ELF-1 (cell line): ENCODE data around the gene MNT.
A peak's percentile ranks its signal among the peaks of the same experiment; 100 is the strongest.
"Not testable (repeated sequence)": the region's sequence is repeated elsewhere in the genome, so short reads cannot be mapped to it uniquely, and the experiment has no call there.

ENCODE experiments used
- DNase-seq: peaks from one replicate; pipeline ENCODE4 v3.0.0-alpha.2; 2016; ENCODE audit warnings: low read depth, low spot score

The MNT gene, protein sequence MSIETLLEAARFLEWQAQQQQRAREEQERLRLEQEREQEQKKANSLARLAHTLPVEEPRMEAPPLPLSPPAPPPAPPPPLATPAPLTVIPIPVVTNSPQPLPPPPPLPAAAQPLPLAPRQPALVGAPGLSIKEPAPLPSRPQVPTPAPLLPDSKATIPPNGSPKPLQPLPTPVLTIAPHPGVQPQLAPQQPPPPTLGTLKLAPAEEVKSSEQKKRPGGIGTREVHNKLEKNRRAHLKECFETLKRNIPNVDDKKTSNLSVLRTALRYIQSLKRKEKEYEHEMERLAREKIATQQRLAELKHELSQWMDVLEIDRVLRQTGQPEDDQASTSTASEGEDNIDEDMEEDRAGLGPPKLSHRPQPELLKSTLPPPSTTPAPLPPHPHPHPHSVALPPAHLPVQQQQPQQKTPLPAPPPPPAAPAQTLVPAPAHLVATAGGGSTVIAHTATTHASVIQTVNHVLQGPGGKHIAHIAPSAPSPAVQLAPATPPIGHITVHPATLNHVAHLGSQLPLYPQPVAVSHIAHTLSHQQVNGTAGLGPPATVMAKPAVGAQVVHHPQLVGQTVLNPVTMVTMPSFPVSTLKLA

DNA sequence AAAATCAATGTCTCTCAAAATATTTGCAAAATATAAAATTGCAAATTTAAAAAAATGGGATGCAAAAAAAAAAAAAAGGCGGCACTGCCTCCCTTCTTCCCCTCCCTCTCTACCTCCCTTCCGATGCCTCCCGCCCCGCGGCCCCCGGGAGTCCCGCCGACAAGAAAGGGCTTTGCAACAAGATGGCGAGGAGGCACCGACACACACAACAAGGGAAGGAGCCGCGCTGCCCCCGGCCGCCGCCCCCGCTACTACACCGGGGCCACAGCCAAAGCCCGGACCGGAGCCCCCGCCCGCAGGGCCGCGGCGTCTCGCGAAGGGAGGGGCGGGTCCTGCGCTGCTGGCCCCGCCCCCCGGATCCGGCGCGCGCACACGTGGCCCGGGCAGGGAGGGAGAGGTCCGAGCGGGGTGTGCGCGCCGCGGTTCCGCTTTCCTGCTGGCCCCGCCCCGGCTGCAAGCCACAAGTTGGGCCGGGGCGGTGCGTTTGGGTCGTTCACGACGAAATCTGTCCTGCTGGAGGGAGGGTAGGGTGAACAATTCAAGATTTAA lies at the start of gene MNT:
TSS of gene MNT (minus strand) at position 184 of the 549 bp plus-strand sequence. CDS start 348 bp downstream, outside the sequence.
- peak; percentile 97 for DNase-seq

DNA sequence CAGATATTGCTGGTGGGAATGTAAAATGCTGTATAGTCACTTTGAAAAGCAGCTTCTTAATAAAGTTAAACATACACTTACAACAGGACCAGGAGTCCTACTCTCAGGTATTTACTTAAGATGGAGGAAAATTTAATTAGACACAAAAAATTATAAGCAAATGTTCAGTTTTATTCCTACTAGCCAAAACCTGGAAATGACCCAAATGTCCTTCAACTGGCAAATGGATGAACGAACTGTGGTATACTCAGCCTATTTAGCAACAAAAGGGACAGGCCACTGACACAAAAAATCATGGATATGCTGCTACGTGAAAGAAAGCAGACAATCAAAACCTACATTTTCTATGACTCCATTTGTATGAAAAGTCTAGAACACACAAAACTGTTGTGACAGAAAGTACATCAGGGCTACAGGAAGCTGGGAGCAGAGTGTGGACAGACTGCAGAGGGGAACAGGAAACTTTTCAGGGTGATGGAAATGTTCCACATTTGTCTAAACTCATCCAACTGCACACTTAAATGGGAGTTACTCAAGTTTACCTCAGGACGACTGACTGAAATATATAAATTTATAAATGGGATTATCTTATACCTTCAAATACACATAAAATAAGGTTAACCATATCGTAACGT lies 49.3 kb upstream of the MNT start:
- DNase-seq, result no peak

DNA sequence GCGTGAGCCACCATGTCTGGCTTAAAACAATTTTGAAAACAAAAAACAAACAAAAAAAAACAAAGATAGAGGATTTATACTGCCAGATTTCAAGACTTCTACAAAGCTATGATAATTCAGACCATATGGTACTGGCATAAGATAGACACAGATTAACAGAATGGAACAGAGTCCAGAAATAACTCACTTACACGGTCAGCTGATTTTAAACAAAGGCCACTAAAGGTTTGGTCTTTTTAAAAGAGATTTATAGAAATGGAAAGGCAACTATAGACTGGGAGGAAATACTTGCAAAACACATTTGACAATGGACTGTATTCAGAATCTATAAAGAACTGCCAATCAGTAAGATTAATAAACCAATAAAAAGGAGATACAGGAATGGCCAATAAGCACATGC lies 48.6 kb upstream of the MNT start:
- no peak for DNase-seq

DNA sequence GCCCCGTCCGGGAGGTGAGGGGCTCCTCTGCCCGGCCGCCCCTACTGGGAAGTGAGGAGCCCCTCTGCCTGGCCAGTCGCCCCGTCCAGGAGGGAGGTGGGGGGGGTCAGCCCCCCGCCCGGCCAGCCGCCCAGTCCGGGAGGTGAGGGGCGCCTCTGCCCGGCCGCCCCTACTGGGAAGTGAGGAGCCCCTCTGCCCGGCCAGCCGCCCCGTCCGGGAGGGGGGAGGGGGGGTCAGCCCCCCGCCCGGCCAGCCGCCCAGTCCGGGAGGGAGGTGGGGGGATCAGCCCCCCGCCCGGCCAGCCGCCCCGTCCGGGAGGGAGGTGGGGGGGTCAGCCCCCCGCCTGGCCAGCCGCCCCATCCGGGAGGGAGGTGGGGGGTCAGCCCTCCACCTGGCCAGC lies 46.6 kb upstream of the MNT start:
- not testable (repeated sequence) for DNase-seq

DNA sequence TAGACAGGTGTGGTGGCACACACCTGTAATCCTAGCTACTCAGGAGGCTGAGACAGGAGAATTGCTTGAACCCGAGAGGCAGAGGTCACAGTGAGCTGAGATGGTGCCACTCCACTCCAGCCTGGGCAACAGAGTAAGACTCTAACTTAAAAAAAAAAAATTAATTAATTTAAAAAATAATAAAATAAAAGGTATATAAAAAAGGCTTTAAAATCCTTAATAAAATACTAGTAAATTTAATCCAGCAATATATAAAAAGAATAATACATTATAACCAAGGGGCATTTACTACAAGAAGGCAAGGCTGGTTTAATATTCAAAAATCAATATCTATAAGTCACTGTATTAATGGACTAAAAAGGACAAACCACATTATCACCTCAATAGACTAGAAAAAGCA lies 44.8 kb upstream of the MNT start:
- DNase-seq, result no peak

DNA sequence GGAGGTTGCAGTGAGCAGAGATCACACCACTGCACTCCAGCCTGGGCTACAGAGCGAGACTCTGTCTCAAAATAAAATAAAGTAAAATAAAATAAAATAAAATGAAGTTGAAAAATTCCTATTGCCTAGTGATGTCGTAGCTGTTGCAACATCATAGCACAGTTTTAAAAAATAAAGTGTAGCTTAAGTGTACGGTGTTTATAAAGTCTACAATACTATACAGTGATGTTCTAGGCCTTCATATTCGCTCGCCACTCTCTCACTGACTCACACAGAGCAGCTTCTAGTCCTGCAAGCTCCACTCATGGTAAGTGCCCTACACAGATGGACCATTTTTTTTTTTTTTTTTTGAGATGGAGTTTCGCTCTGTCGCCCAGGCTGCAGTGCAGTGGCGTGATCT lies 43.5 kb upstream of the MNT start:
- no peak for DNase-seq

DNA sequence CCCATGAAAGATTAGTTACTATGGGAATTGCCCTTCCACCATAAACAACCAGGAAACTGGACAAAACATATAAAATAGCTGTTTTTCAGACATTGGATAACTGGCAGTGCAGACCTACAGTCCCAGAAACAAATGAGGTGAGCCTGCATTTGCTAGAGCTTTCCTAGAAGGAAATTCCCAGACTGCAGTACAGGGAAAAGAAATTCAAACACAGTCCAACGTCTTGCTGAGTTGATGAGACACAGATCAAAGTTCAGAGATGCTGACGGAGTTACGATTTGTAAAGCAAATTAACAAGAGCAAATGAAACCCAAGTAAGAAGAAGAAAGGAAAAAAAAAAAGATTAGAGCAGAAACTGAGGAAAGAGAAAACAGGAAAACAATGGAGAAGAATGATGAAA lies 41.3 kb upstream of the MNT start:
- no peak for DNase-seq

DNA sequence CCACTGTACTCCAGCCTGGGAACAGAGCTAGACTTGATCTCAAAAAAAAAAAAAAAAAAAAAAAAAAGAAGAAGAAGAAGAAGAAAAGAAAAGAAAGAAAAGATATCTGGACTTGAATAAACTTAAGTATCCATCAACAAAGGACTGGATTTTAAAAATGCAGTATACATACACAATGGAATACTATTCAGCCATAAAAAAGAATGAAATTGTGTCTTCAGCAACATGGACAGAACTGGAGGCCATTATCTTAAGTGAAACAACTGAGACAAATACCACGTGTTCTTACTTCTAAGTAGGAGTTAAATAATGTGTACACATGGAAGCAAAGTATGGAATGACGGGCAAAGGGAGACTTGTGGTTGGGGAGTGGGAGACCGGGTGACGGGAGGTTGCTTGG lies 40.1 kb upstream of the MNT start:
- no peak for DNase-seq

DNA sequence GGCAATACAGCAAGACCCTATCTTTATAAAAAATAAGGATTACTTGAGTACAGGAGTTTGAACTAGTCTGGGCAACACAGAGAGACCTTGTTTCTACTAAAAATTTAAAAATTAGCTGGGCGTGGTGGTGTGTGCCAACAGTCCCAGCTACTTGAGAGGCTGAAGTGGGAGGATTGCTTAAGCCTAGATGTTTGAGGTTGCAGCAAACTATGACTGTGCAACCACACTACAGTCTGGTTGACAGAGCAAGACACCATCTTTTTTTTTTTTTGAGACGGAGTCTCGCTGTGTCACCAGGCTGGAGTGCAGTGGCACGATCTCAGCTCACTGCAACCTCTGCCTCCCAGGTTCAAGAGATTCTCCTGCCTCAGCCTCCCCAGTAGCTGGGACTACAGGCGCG lies 39.1 kb upstream of the MNT start:
- DNase-seq, result not testable (repeated sequence)

DNA sequence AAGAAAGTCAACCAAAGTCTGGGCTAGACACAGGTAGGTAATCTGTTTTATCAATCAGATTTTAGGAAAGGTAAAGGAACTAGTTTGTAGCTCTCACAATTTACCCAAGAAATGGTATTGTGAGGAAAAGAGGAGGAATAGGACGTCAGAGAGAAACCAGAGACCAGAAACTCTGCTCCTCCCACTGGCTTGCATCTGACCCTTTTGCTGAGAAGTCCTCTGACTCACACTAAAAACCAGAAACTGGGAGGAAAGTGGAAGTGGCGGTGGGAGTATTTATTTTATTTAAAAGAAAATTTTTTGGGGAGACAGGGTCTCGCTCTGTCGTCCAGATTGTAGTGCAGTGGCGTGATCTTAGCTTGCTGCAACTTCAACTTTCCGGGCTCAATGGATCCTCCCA lies 38.0 kb upstream of the MNT start:
- DNase-seq, result no peak

DNA sequence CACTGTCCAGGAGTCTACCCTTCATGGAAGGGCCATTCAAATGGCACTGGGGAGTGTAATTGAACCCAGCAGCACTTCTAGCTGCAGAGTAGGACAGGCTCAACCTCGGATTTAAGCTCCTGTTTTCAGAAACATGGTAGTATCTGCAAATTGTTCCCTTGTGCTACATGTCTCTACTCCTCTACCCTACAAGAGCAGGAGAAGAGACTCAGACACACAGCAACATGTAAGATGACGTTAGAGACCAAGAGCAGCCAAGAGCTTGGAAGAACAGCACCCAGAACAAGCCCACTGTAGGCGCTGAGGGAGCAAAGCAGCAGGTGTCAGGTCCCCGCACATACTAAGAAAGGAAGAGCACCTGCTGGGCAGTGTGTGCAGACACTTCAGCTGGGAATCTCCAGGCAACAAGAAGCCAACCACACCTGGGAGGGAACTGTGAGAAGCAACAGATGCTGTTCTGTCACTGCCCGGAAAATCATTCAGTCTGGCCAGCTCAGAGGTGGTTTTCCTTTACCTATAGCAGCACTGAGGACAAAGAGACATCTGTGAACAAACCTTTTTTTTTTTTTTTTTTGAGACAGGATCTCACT lies 35.6 kb upstream of the MNT start:
- DNase-seq, result no peak

DNA sequence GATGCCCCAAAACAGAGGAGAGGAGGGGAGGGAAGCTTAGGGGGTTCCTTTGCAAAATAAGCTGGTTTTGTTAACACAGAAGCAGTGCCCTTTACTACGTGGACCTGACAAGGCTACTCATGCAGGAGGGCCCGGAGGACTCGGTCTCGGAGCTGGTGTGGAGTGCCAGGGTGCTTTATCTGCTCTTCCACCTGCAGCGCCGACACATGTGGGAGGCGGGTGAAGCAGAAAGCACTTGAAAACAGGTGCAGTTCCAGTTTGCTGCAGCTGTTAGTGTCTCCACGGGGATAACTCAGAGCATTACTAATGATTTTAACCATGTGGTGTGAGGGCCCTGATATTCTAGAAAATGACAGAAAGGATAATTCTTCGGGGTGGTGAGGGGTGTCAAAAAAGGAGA lies 35.0 kb upstream of the MNT start:
- no peak for DNase-seq

DNA sequence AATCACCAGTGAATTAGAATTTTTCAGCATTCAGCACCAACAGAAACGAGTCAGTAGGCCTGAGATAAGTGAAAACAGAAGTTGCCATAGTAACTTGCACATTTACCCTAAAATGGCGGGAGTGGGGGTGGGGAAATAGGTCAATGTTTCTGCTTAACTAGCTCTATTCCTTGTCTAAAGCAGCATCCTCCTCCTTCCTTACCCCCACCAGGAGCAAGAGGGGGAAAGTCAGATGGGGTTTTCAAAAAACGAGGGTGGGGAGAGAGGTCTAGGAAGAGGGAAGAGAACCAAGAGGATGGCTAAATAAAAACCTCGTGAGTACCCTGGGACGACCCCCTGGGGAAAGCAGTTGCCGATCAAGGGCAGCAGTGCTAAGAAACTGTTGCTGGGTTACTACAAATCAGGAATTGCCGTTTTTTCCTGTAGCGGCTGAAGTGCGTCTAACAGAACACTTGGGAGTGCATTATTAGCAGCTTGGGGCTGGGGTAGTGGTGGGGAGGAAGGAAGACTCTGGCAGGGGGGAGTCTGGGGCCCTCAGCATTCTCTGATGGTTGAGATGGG lies 34.4 kb upstream of the MNT start:
- peak; percentile 34 for DNase-seq

DNA sequence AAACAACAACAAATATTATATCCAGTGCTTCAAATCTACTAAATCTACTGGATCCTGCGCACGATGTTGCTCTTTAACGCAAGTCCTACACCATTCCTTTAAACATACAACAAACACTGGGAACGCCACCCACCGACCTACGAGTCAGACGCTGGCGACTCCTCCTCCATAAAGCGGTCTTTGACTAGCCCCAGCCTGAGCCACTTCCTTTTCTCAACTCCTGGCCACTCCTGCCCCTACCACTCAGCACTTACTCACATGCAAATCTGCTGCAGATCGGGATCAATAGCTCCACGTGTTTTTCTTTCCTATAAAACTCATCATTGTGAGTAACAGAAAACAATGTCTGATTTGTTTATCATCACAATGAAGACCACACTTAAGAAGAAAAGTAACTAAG lies 32.8 kb upstream of the MNT start:
- DNase-seq, result no peak

DNA sequence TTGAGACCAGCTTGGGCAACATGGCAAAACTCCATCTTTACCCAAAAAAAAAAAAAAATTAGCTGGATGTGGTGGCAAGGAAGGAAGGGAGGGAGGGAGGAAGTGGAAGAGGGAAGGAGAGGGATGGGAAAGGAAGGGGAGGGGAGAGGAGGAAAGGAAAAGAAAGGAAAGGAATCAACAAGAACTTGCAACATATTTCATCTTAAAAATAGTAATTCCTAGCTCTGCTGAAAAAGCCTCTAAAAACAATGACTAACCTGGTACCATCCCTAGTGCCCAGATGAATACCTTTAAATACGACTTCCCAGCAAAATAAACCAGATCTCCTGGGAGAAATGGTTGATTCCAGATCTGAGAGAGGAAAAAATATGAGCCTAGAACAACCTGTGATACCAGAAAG lies 27.1 kb upstream of the MNT start:
- DNase-seq, result no peak

DNA sequence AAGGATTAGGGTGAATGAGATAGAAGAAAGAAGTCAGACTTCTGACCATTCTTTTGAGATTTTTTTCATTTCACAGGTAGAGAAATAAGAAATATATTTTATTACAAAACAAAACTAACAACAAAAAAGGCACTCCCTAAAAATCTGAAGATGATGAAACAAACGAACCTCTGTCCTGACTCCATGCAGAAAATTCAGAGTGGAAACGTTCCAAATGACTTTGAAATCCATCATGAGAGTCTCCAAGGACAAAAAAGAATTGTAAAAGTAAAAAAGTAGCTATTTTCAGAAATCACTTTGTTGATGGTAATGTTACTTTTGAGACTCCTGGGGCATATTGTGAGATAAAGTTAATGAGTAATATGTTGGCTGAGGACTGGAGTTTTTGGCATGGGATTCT lies 26.4 kb upstream of the MNT start:
- no peak for DNase-seq

DNA sequence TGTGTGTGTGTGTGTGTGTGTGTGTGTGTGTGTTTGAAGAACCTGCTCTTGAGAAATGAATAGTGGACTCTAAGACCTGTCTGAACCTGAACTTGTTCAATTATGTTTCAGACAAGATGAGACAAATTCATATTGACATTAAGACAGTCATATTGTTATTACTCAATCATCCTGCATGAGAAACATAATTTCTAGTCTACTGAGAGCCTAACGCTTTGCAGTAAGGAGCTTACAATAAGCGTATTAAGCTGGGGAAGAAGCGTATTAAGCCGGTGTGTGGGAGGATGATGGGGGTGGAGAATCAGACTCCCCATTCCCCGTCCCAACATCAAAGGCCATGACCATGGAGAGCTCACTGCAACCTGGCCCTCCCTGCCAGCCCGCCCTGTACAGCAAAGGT lies 22.4 kb upstream of the MNT start:
- no peak for DNase-seq

DNA sequence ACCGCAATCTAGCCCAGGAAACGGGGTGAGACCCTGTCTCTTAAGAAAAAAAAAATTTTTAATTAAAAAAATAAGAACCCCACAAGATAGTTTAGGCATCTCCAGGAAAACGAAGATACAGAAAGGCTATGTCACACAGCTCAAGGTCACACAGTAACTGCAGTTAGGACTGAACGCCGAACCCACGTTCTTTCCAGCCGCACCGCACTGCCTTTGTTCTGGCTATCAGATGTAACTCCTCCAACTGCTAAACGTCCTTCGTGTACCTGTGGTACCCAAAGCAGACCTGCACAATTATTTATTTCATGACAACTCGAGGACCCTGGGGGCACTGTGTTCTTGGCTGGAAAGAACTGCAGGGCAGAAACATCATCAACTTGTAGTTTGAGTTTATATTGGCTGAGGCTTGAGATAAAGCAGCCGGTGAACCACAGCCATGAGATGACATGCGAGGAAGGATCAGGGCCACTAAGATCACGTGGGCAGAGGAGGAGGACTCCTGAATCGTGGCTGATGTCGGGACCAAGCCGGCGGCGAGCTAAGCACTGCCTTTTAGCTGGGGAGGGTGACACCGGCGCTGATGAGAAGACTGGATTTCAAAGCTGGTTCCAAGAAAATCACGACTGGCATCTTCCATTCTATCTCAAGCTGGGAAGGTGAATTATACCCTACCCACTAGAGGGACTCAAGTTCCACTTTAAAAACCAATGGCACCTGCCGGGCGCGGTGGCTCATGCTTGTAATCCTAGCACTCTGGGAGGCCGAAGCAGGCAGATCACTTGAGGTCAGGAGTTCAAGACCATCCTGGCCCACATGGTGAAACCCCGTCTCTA lies 20.7 kb upstream of the MNT start:
- no peak for DNase-seq

DNA sequence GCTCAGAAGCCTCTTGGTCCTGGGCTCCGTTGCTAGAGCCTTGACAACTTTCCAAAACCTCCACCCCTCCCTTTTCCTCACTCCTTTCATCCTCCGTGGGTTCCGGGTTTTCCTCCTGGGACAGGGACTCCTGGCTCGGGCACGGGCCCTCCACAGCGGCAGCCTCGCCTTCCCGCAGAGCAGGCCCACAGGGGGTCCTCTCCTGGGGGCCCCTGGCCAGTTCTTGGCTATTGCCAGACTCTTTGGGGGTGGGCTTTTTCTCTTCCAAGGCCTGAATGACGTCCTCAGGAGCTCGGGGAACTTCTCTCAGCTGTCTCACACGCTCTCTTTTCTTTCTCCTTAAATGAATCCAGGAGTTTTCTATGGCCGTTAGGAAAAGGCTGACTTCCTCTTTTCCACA lies 19.3 kb upstream of the MNT start:
- no peak for DNase-seq

DNA sequence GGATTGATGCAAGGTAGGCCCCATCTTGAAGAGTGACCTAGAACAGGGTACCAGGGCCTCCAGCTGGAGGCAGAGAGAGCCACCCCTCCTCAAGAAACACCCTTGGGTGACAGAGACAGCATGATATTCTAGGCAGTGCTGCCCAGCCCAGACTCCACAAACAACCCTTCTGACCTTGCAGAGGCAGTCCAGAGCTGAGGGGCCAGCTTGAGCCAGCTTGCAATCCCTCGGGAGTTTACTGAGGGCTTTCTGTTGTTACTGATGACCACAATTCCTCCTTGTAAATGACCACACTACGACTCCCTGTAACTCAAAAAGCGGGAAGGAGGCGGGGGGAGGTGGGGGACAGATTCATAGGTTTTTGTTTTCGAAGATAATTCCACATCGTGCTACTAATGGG lies 18.6 kb upstream of the MNT start:
- DNase-seq, result no peak

DNA sequence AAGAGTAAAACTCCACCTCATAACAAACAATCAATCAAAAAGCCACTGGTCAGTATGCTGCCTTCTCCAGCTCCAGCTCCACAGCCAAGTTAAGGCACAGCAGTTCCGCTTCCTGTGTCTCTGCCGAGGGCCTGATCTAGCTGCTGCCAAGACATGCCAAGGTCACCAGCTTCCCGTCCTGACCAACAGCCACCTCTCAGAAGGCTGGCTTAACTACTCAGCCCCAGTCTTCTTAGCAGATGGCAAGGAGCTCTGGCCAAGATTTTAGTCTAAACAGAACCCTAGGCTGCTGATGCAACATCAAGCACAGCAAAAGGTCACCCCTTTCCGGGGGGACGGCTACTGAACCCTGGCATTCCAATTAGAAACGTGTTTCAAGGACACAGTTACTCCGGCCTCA lies 17.7 kb upstream of the MNT start:
- no peak for DNase-seq
